PC-3 (cell line): Measurements from ENCODE around the gene RHBDD2.

Experiments
- CTCF ChIP-seq: fragments of 300-600 bp; sonication (generic); conservative IDR thresholded peaks from 2 replicates; pipeline ENCODE4 v1.5.1; 2017; ENCODE audit warnings: antibody characterized with exemption, low read depth, mild to moderate bottlenecking, low read length
- EZH2 ChIP-seq: fragments of 300-600 bp; sonication (generic); IDR thresholded peaks from one replicate; pipeline ENCODE4 v1.6.1; 2017; ENCODE audit warnings: antibody characterized with exemption, mild to moderate bottlenecking, low read length; ENCODE audit not compliant: unreplicated experiment

- TF ChIP-seq CTCF (no peak), EZH2 (no peak)
These were observed 22.3 kb upstream of the RHBDD2 start for GRCh38 chr7:75856536-75856935.
